ENCODE results near the gene MGA. TPM values are rescaled to one million over a fixed set of nuclear protein-coding genes. Genes with fewer than 3 reads are reported as not detected.

MGA gene
- total and polyA plus RNA-seq, 2 of the 8 experiments (the other 6 are each of a cell fraction or from before 2014, with no cell fraction given), result 7.6 to 53.2 TPM

DNA sequence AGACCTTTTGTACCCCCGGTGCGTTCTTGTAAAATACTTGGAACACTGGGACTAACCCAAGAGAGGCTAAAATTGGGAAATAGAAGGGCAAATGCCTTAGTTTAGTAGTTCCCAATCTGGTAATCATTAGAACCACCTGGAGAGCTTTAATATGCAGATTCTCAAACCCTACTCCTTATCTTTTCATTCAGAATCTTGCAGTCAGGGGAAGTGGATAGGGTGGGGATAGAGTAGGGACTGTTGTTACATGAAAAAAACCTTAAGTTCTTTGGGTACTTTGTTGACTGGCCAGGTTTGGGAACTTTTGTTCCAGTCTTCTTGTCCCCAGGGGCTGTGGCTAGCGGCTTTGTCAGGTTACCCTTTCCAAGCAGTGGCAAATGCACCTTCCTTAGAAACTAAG, 130.0 kb downstream of the MGA start:
- no peak overlapping the region for H3K14ac ChIP-seq (ENCODE audit: insufficient read length)
- no peaks in the 10 kb centered on the region for H3K79me1 ChIP-seq (ENCODE audit: low read depth, low read length)
- H3K4me1 ChIP-seq (replicated peaks in 1 of 4; ENCODE audit: control insufficient read depth in 3 of 4, insufficient read depth in 4 of 4, low read length in 3 of 4), result peaks cover 6 to 19% (median 13%) of the 10 kb centered on the region in 4 experiments; a peak in 6 of 7 replicates
- H2AFZ ChIP-seq (ENCODE audit: low read length), result no peak overlapping the region
- no peak overlapping the region for H2BK15ac ChIP-seq (ENCODE audit: low read length)
- H3K23ac ChIP-seq (ENCODE audit: insufficient read length), result no peak overlapping the region
- H2BK20ac ChIP-seq (ENCODE audit: low read length), result no peak overlapping the region
- peak overlapping the region; percentile 85; the same call in 1 of the 2 replicates for H2BK12ac ChIP-seq (ENCODE audit: low read depth, low read length)
- FAIRE-seq, result no peak
- H3K18ac ChIP-seq (ENCODE audit: extremely low read depth, low read length), result no peak overlapping the region
- no peak overlapping the region for H4K8ac ChIP-seq (ENCODE audit: extremely low read depth, insufficient read depth, low read length)
- no peaks in the 10 kb centered on the region for H3K9me3 ChIP-seq (ENCODE audit: insufficient read depth in 2 of 2, low read depth in 1 of 2, low read length in 1 of 2)
- H3K4me3 ChIP-seq (ENCODE audit: extremely low read depth in 1 of 4, insufficient read depth in 2 of 4, low read depth in 3 of 4, low read length in 4 of 4), result no peak overlapping the region
- H3K79me2 ChIP-seq (ENCODE audit: control insufficient read depth in 1 of 2, insufficient read depth in 2 of 2, low read length in 2 of 2), result peaks cover 0 to under 1% of the 10 kb centered on the region in 2 experiments; a peak in 1 of 4 replicates
- DNase-seq (ENCODE audit: low read depth in 1 of 2, low spot score in 2 of 2), result no peak
- no peak overlapping the region for H2BK5ac ChIP-seq (ENCODE audit: low read depth, low read length)
- CTCF ChIA-PET (ENCODE audit: partially characterized antibody), result interaction anchor here (1.8 to 6.1 kb wide), 4 partner anchors 15 to 187 kb away, joined by 5 to 60 read pairs (median 9); partner anchors contain the start of gene MAPKBP1
- H3K27me3 ChIP-seq (replicated peaks in 1 of 4; ENCODE audit: control insufficient read depth in 3 of 4, extremely low read depth in 1 of 4, insufficient read depth in 3 of 4, low read length in 3 of 4), result no peaks in the 10 kb centered on the region
- H4K5ac ChIP-seq (ENCODE audit: insufficient read length, low read depth, low read length), result no peak overlapping the region
- H3K23me2 ChIP-seq (ENCODE audit: low read depth, low read length), result no peaks in the 10 kb centered on the region
- TF ChIP-seq GABPA (IDR thresholded peaks at IDR 0.05; ENCODE audit: borderline replicate concordance, insufficient read depth, low read length), result no peak
- no peak for TF ChIP-seq CHD1 (IDR thresholded peaks at IDR 0.05; ENCODE audit: low read depth, low read length)
- TF ChIP-seq KDM5A (IDR thresholded peaks at IDR 0.05; ENCODE audit: low read length), result no peak
- no peak for TF ChIP-seq YY1 (IDR thresholded peaks at IDR 0.05; ENCODE audit: low read depth, low read length)
- no peak for TF ChIP-seq JUN (IDR thresholded peaks at IDR 0.05; ENCODE audit: low read depth, low read length)
- TF ChIP-seq KDM4A (IDR thresholded peaks at IDR 0.05; ENCODE audit: low read depth, low read length, severe bottlenecking), result no peak
- TF ChIP-seq ZNF274 (IDR thresholded peaks at IDR 0.05; ENCODE audit: borderline replicate concordance, extremely low read depth, low read length), result no peak
- TF ChIP-seq, protein P1, sequence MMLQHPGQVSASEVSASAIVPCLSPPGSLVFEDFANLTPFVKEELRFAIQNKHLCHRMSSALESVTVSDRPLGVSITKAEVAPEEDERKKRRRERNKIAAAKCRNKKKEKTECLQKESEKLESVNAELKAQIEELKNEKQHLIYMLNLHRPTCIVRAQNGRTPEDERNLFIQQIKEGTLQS (IDR thresholded peaks at IDR 0.05; ENCODE audit: insufficient read depth, low read depth, low read length), result no peak
- no peak for TF ChIP-seq POLR2AphosphoS5 (IDR thresholded peaks at IDR 0.05; ENCODE audit: low read depth, low read length)
- no peak for TF ChIP-seq SIX5 (IDR thresholded peaks at IDR 0.05; ENCODE audit: low read depth, low read length)
- no peak overlapping the region for H3K4ac ChIP-seq (replicated peaks; ENCODE audit: insufficient read length, low read depth, low read length)
- H3K27ac ChIP-seq (ENCODE audit: low read depth, low read length), result no peak overlapping the region
- WGBS, 2 experiments (ENCODE audit: extremely low coverage in 1 of 2, insufficient coverage in 1 of 2, insufficient read length in 1 of 2, insufficient replicate concordance in 2 of 2, low coverage in 1 of 2, low lambda C conversion rate in 2 of 2, missing lambda C conversion rate in 1 of 2), result 64% methylated on average over 3 of the region's 3 CpGs; no CpG with 5 or more reads in 1 of the 2 experiments
- no peak overlapping the region for H3K9ac ChIP-seq (replicated peaks in 1 of 4; ENCODE audit: extremely low read depth in 1 of 4, low read depth in 3 of 4, low read length in 3 of 4)
- peak overlapping the region; percentile 27 to 41; a peak in 2 of 4 replicates for H3K4me2 ChIP-seq (ENCODE audit: insufficient read depth in 1 of 2, low read depth in 2 of 2, low read length in 2 of 2)
- POLR2A ChIA-PET (ENCODE audit: partially characterized antibody), result interaction anchor here (5.1 kb wide), 1 partner anchor 16 kb away, joined by 24 read pairs; the partner anchor contains the start of gene MAPKBP1
- H3K56ac ChIP-seq (replicated peaks; ENCODE audit: insufficient read length, low read depth, low read length), result no peak overlapping the region
- no peak overlapping the region for H2AK5ac ChIP-seq (ENCODE audit: low read depth, low read length)
- no peak overlapping the region for H4K91ac ChIP-seq (replicated peaks; ENCODE audit: insufficient read length, low read length)
- no peaks in the 10 kb centered on the region for H4K20me1 ChIP-seq (replicated peaks in 1 of 2; ENCODE audit: control insufficient read depth in 1 of 2, insufficient read depth in 2 of 2, low read length in 2 of 2)
- no peaks in the 10 kb centered on the region for H3K36me3 ChIP-seq (ENCODE audit: control insufficient read depth in 2 of 4, insufficient read depth in 4 of 4, low read length in 3 of 4)
- no peak overlapping the region for H2BK120ac ChIP-seq (replicated peaks; ENCODE audit: low read depth, low read length)

Measured in H1 (cell line).